Keratinocyte (primary cell): ENCODE measurements around the gene ZFP62. TPM values are rescaled to one million over a fixed set of nuclear protein-coding genes. Genes with fewer than 3 reads are reported as not detected.
"Not testable (repeated sequence)": the region's sequence is repeated elsewhere in the genome, so short reads cannot be mapped to it uniquely, and the experiment has no call there.

Experiments used
- DNase-seq: peaks from one replicate; pipeline ENCODE4 v3.0.0-alpha.2; 2011; ENCODE audit warnings: low read depth, missing footprints, low spot score
- FAIRE-seq: peaks from 2 replicates; lab custom pipeline; 2011; peaks lifted over from hg19 to GRCh38; lab: Jason Lieb, UNC
- H2AFZ ChIP-seq: 2 replicates; pipeline ENCODE4 v1.6.0; 2012; ENCODE audit warnings: low read length, control low read depth, inconsistent platforms; ENCODE audit not compliant: control insufficient read depth
- H3K27ac ChIP-seq: 2 replicates; pipeline ENCODE4 v1.5.1; 2011; ENCODE audit warnings: low read length; ENCODE audit not compliant: control insufficient read depth, insufficient read depth
- H3K27me3 ChIP-seq: 3 replicates; pipeline ENCODE4 v1.6.0; 2011; ENCODE audit warnings: low read length; ENCODE audit not compliant: control insufficient read depth, insufficient read depth; ENCODE audit errors: extremely low read depth
- H3K36me3 ChIP-seq, 2 experiments: 2 replicates in 1 of 2; 3 replicates in 1 of 2; pipeline ENCODE4 v1.5.1; 2011; ENCODE audit warnings: low read length in 2 of 2, mild to moderate bottlenecking in 1 of 2; ENCODE audit not compliant: control insufficient read depth in 2 of 2, insufficient read depth in 2 of 2; ENCODE audit errors: extremely low read depth in 1 of 2
- H3K4me1 ChIP-seq: 3 replicates; pipeline ENCODE4 v1.5.1; 2011; ENCODE audit warnings: low read length; ENCODE audit not compliant: control insufficient read depth, insufficient read depth; ENCODE audit errors: extremely low read depth
- H3K4me2 ChIP-seq: 3 replicates; pipeline ENCODE4 v1.6.0; 2011; ENCODE audit warnings: low read depth, low read length; ENCODE audit not compliant: control insufficient read depth, insufficient read depth; ENCODE audit errors: extremely low read depth
- H3K4me3 ChIP-seq, 3 experiments: fragments of 200-600 bp in 1 of 3; sonication (generic) in 1 of 3; 2 replicates in 2 of 3; 3 replicates in 1 of 3; pipeline ENCODE4 v1.5.1; 2011 to 2016; ENCODE audit warnings: low read length in 3 of 3, mild to moderate bottlenecking in 3 of 3, control low read depth in 2 of 3, inconsistent platforms in 1 of 3, low read depth in 1 of 3, mixed read lengths in 1 of 3, mixed run types in 1 of 3, moderate library complexity in 1 of 3; ENCODE audit not compliant: control insufficient read depth in 2 of 3, insufficient read depth in 2 of 3; ENCODE audit errors: extremely low read depth in 1 of 3
- H3K79me2 ChIP-seq: 2 replicates; pipeline ENCODE4 v1.6.0; 2012; ENCODE audit warnings: low read length; ENCODE audit not compliant: control insufficient read depth, insufficient read depth
- H3K9ac ChIP-seq: 3 replicates; pipeline ENCODE4 v1.6.0; 2011; ENCODE audit warnings: low read length; ENCODE audit not compliant: control insufficient read depth, insufficient read depth; ENCODE audit errors: extremely low read depth
- H3K9me1 ChIP-seq: 3 replicates; pipeline ENCODE4 v1.6.0; 2011; ENCODE audit warnings: low read length; ENCODE audit not compliant: control insufficient read depth, insufficient read depth; ENCODE audit errors: extremely low read depth
- H3K9me3 ChIP-seq: 2 replicates; pipeline ENCODE4 v1.5.1; 2012; ENCODE audit warnings: low read depth, low read length; ENCODE audit not compliant: control insufficient read depth
- H4K20me1 ChIP-seq: 3 replicates; pipeline ENCODE4 v1.6.0; 2011; ENCODE audit warnings: low read length; ENCODE audit not compliant: control insufficient read depth, insufficient read depth; ENCODE audit errors: extremely low read depth
- EZH2 ChIP-seq: IDR thresholded peaks from one replicate; pipeline ENCODE4 v1.6.1; 2012; ENCODE audit warnings: inconsistent platforms, mild to moderate bottlenecking, low read length, moderate library complexity
- dilution Hi-C: fragments of 300-500 bp; cut with MboI; formaldehyde crosslinking; loops from one replicate; pipeline ENCODE4 v1.7.0; 2020; ENCODE audit warnings: low sequenced_read_pairs; ENCODE audit not compliant: extremely low pct_ligation_motif_present
- polyA plus RNA-seq, 5 experiments: library from polyadenylated mRNA; depleted of rRNA in 3 of 5; stranded (reverse) in 3 of 5; stranded (forward) in 1 of 5; unstranded in 1 of 5; fragments of >200 nt; gene quantifications; 1 replicate in 1 of 5; 2 replicates in 3 of 5; 3 replicates in 1 of 5; pipeline versions ENCODE4 v1.2.1 to v1.2.3, GENCODE V29; 2011 to 2012; ENCODE audit warnings: missing spikeins in 2 of 5, low read depth in 1 of 5, low replicate concordance in 1 of 5
- TF ChIP-seq, protein P1 (sequence below), 3 experiments: IDR thresholded peaks in 1 of 3; conservative IDR thresholded peaks in 1 of 3; optimal IDR thresholded peaks in 1 of 3; 2 replicates in 2 of 3; 3 replicates in 1 of 3; pipeline versions ENCODE3 to v1.5.1; 2011; ENCODE audit warnings: low read length in 3 of 3, mild to moderate bottlenecking in 3 of 3, moderate library complexity in 2 of 3, control low read depth in 1 of 3, inconsistent platforms in 1 of 3; ENCODE audit not compliant: insufficient read depth in 2 of 3; ENCODE audit errors: extremely low read depth in 1 of 3

ZFP62 gene
- polyA plus RNA-seq, 1 donor (not counting 4 experiments of a cell fraction or from before 2014, with no cell fraction given) = 21.5 TPM

DNA sequence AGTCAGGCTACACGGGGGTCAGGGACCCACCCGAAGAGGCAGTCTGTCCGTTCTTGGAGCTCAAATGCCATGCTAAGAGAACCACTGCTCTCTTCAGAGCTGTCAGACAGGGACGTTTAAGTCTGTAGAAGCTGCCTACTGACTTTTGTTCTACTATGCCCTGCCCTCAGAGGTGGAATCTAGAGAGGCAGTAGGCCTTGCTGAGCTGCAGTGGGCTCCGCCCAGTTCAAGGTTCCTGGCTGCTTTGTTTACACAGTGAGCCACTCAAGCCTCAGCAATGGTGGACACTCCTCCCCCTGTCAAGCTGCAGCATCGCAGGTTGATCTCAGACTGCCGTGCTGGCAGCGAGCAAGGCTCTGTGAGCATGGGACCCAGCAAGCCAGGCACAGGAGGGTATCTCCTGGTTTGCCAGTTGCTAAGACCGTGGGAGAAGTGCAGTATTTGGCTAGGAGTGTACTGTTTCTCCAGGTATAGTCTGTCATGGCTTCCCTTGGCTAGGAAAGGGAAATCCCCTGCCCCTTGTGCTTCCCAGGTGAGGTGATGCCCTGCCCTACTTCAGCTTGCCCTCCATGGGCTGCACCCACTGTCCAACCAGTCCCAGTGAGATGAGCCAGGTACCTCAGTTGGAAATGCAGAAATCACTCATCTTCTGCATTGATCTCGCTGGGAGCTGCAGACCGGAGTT, 24.9 kb upstream of the ZFP62 start:
- H2AFZ ChIP-seq, H3K9me3 ChIP-seq, FAIRE-seq: not testable (repeated sequence)

DNA sequence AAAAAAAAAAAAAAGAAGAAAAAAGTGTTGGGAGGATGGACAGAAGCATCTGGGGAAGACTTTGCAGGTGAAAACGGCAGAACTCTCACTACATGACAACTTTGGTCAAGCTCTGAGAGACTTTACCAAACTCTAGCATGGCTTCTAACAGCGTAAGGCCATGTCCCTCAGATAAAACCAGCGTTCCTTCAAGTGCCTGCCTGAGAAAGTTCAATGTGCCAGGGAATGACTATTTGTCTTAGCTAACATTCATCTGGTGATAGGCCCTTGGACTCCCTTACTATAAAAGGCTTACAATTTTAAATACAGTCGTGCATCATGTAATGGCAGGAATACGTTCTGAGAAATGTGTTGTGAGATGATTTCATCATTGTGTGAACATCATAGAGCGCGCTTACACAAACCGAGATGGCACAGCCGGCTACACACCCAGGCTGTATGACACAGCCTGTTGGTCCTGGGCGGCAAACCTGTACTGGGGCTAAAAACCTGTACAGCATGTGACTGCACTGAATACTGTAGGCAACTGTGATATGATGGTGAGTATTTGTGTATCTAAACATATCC, 14.9 kb upstream of the ZFP62 start:
- H3K9ac ChIP-seq = no peak overlapping the region
- no peak overlapping the region for H3K27ac ChIP-seq
- FAIRE-seq (no peak), DNase-seq (no peak)
- no peaks in the 10 kb centered on the region for H3K9me1 ChIP-seq
- no peak overlapping the region for H3K4me2 ChIP-seq
- H3K27me3 ChIP-seq = no peaks in the 10 kb centered on the region
- H3K36me3 ChIP-seq = no peaks in the 10 kb centered on the region
- H3K9me3 ChIP-seq = no peaks in the 10 kb centered on the region
- no peaks in the 10 kb centered on the region for H3K4me1 ChIP-seq
- no peaks in the 10 kb centered on the region for H3K79me2 ChIP-seq
- H2AFZ ChIP-seq = no peak overlapping the region
- H4K20me1 ChIP-seq = no peaks in the 10 kb centered on the region
- dilution Hi-C loops = no loop called here
- H3K4me3 ChIP-seq = no peak overlapping the region
- no peak for TF ChIP-seq EZH2
- TF ChIP-seq, protein P1, sequence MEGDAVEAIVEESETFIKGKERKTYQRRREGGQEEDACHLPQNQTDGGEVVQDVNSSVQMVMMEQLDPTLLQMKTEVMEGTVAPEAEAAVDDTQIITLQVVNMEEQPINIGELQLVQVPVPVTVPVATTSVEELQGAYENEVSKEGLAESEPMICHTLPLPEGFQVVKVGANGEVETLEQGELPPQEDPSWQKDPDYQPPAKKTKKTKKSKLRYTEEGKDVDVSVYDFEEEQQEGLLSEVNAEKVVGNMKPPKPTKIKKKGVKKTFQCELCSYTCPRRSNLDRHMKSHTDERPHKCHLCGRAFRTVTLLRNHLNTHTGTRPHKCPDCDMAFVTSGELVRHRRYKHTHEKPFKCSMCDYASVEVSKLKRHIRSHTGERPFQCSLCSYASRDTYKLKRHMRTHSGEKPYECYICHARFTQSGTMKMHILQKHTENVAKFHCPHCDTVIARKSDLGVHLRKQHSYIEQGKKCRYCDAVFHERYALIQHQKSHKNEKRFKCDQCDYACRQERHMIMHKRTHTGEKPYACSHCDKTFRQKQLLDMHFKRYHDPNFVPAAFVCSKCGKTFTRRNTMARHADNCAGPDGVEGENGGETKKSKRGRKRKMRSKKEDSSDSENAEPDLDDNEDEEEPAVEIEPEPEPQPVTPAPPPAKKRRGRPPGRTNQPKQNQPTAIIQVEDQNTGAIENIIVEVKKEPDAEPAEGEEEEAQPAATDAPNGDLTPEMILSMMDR (optimal IDR thresholded peaks at IDR 0.05 in 1 of 3, IDR thresholded peaks at IDR 0.05 in 1 of 3, conservative IDR thresholded peaks at IDR 0.05 in 1 of 3; ENCODE audit: extremely low read depth in 1 of 3, insufficient read depth in 2 of 3, low read length in 3 of 3) = no peak

More for the DNA sequence above, 24.9 kb upstream of the ZFP62 start:
- H3K79me2 ChIP-seq, H3K27ac ChIP-seq, H4K20me1 ChIP-seq, H3K4me1 ChIP-seq, dilution Hi-C loops, H3K4me2 ChIP-seq, H3K4me3 ChIP-seq, H3K9me1 ChIP-seq, H3K27me3 ChIP-seq, H3K9ac ChIP-seq, DNase-seq, H3K36me3 ChIP-seq: not testable (repeated sequence)
